Measurements from ENCODE around the gene UNC13B.
"Not testable (repeated sequence)": the region's sequence is repeated elsewhere in the genome, so short reads cannot be mapped to it uniquely, and the experiment has no call there.

UNC13B gene

GRCh38 chr9:35398651-35399335 lies 237.0 kb downstream of the UNC13B start:
- H3K9ac ChIP-seq (ENCODE audit: low read length) = no peak overlapping the region
- no peaks in the 10 kb centered on the region for H3K9me3 ChIP-seq (ENCODE audit: control insufficient read depth, low read depth, low read length)
- H3K4me1 ChIP-seq (ENCODE audit: control insufficient read depth, low read depth, low read length) = no peaks in the 10 kb centered on the region
- H3K27me3 ChIP-seq (ENCODE audit: control insufficient read depth, insufficient read depth, low read length) = no peaks in the 10 kb centered on the region
- H3K4me3 ChIP-seq (ENCODE audit: low read length) = no peak overlapping the region
- H3K36me3 ChIP-seq (ENCODE audit: control insufficient read depth, low read depth, low read length) = peaks cover 24% of the 10 kb centered on the region
- H3K27ac ChIP-seq (ENCODE audit: low read length) = no peak overlapping the region

- peaks cover 10% of the 10 kb centered on the region for H3K4me1 ChIP-seq (ENCODE audit: control insufficient read depth, low read depth, low read length)
- no peaks in the 10 kb centered on the region for H3K9me3 ChIP-seq (ENCODE audit: control insufficient read depth, low read depth, low read length)
- no peak overlapping the region for H3K27ac ChIP-seq (ENCODE audit: low read length)
- H3K9ac ChIP-seq (ENCODE audit: low read length) = no peak overlapping the region
- peaks cover 15% of the 10 kb centered on the region for H3K36me3 ChIP-seq (ENCODE audit: control insufficient read depth, low read depth, low read length)
- no peak overlapping the region for H3K4me3 ChIP-seq (ENCODE audit: low read length)
- no peaks in the 10 kb centered on the region for H3K27me3 ChIP-seq (ENCODE audit: control insufficient read depth, insufficient read depth, low read length)
These were observed 243.1 kb downstream of the UNC13B start for GRCh38 chr9:35404865-35405264.

GRCh38 chr9:35406183-35406959 lies 244.6 kb downstream of the UNC13B start:
- H3K27ac ChIP-seq (ENCODE audit: low read length) = no peak overlapping the region
- no peaks in the 10 kb centered on the region for H3K27me3 ChIP-seq (ENCODE audit: control insufficient read depth, insufficient read depth, low read length)
- H3K9ac ChIP-seq (ENCODE audit: low read length) = no peak overlapping the region
- peaks cover 10% of the 10 kb centered on the region for H3K4me1 ChIP-seq (ENCODE audit: control insufficient read depth, low read depth, low read length)
- no peaks in the 10 kb centered on the region for H3K9me3 ChIP-seq (ENCODE audit: control insufficient read depth, low read depth, low read length)
- peak overlapping the region; percentile 53 for H3K4me3 ChIP-seq (ENCODE audit: low read length)
- H3K36me3 ChIP-seq (ENCODE audit: control insufficient read depth, low read depth, low read length) = peaks cover 4% of the 10 kb centered on the region

GRCh38 chr9:35407846-35408245 lies 246.0 kb downstream of the UNC13B start:
- no peaks in the 10 kb centered on the region for H3K27me3 ChIP-seq (ENCODE audit: control insufficient read depth, insufficient read depth, low read length)
- peaks cover 10% of the 10 kb centered on the region for H3K4me1 ChIP-seq (ENCODE audit: control insufficient read depth, low read depth, low read length)
- no peak overlapping the region for H3K4me3 ChIP-seq (ENCODE audit: low read length)
- no peaks in the 10 kb centered on the region for H3K36me3 ChIP-seq (ENCODE audit: control insufficient read depth, low read depth, low read length)
- no peak overlapping the region for H3K9ac ChIP-seq (ENCODE audit: low read length)
- no peaks in the 10 kb centered on the region for H3K9me3 ChIP-seq (ENCODE audit: control insufficient read depth, low read depth, low read length)
- H3K27ac ChIP-seq (ENCODE audit: low read length) = no peak overlapping the region

GRCh38 chr9:35409434-35409833 lies 247.6 kb downstream of the UNC13B start:
- not testable (repeated sequence) for H3K27ac ChIP-seq (ENCODE audit: low read length); H3K27me3 ChIP-seq (ENCODE audit: control insufficient read depth, insufficient read depth, low read length); H3K36me3 ChIP-seq (ENCODE audit: control insufficient read depth, low read depth, low read length); H3K4me3 ChIP-seq (ENCODE audit: low read length); H3K9me3 ChIP-seq (ENCODE audit: control insufficient read depth, low read depth, low read length); H3K9ac ChIP-seq (ENCODE audit: low read length)
- H3K4me1 ChIP-seq (ENCODE audit: control insufficient read depth, low read depth, low read length) = peaks cover 10% of the 10 kb centered on the region

GRCh38 chr9:35414889-35415288 lies 253.1 kb downstream of the UNC13B start:
- no peak overlapping the region for H3K4me3 ChIP-seq (ENCODE audit: low read length)
- H3K9me3 ChIP-seq (ENCODE audit: control insufficient read depth, low read depth, low read length) = no peaks in the 10 kb centered on the region
- H3K36me3 ChIP-seq (ENCODE audit: control insufficient read depth, low read depth, low read length) = no peaks in the 10 kb centered on the region
- no peak overlapping the region for H3K27ac ChIP-seq (ENCODE audit: low read length)
- H3K4me1 ChIP-seq (ENCODE audit: control insufficient read depth, low read depth, low read length) = no peaks in the 10 kb centered on the region
- no peak overlapping the region for H3K9ac ChIP-seq (ENCODE audit: low read length)
- H3K27me3 ChIP-seq (ENCODE audit: control insufficient read depth, insufficient read depth, low read length) = no peaks in the 10 kb centered on the region

- Histone ChIP-seq H3K9me3 (ENCODE audit: control insufficient read depth, low read depth, low read length) (no peaks in the 10 kb centered on the region), H3K36me3 (ENCODE audit: control insufficient read depth, low read depth, low read length) (no peaks in the 10 kb centered on the region), H3K27ac (ENCODE audit: low read length) (no peak overlapping the region), H3K27me3 (ENCODE audit: control insufficient read depth, insufficient read depth, low read length) (no peaks in the 10 kb centered on the region), H3K4me1 (ENCODE audit: control insufficient read depth, low read depth, low read length) (no peaks in the 10 kb centered on the region), H3K4me3 (ENCODE audit: low read length) (no peak overlapping the region), H3K9ac (ENCODE audit: low read length) (no peak overlapping the region)
These were observed 253.7 kb downstream of the UNC13B start for GRCh38 chr9:35415402-35416097.

- Histone ChIP-seq H3K4me3 (ENCODE audit: low read length) (no peak overlapping the region), H3K36me3 (ENCODE audit: control insufficient read depth, low read depth, low read length) (no peaks in the 10 kb centered on the region), H3K9ac (ENCODE audit: low read length) (no peak overlapping the region), H3K27ac (ENCODE audit: low read length) (no peak overlapping the region), H3K27me3 (ENCODE audit: control insufficient read depth, insufficient read depth, low read length) (no peaks in the 10 kb centered on the region), H3K4me1 (ENCODE audit: control insufficient read depth, low read depth, low read length) (no peaks in the 10 kb centered on the region), H3K9me3 (ENCODE audit: control insufficient read depth, low read depth, low read length) (no peaks in the 10 kb centered on the region)
These were observed 254.3 kb downstream of the UNC13B start for GRCh38 chr9:35416098-35416427.

- Histone ChIP-seq H3K9ac (ENCODE audit: low read length) (no peak overlapping the region), H3K9me3 (ENCODE audit: control insufficient read depth, low read depth, low read length) (no peaks in the 10 kb centered on the region), H3K4me1 (ENCODE audit: control insufficient read depth, low read depth, low read length) (no peaks in the 10 kb centered on the region), H3K4me3 (ENCODE audit: low read length) (no peak overlapping the region), H3K27me3 (ENCODE audit: control insufficient read depth, insufficient read depth, low read length) (no peaks in the 10 kb centered on the region), H3K36me3 (ENCODE audit: control insufficient read depth, low read depth, low read length) (no peaks in the 10 kb centered on the region), H3K27ac (ENCODE audit: low read length) (no peak overlapping the region)
These were observed 260.5 kb downstream of the UNC13B start for GRCh38 chr9:35422346-35422745.

- Histone ChIP-seq H3K36me3 (ENCODE audit: control insufficient read depth, low read depth, low read length) (no peaks in the 10 kb centered on the region), H3K4me1 (ENCODE audit: control insufficient read depth, low read depth, low read length) (no peaks in the 10 kb centered on the region), H3K27ac (ENCODE audit: low read length) (no peak overlapping the region), H3K9ac (ENCODE audit: low read length) (no peak overlapping the region), H3K9me3 (ENCODE audit: control insufficient read depth, low read depth, low read length) (no peaks in the 10 kb centered on the region), H3K4me3 (ENCODE audit: low read length) (no peak overlapping the region), H3K27me3 (ENCODE audit: control insufficient read depth, insufficient read depth, low read length) (no peaks in the 10 kb centered on the region)
These were observed 260.9 kb downstream of the UNC13B start for GRCh38 chr9:35422753-35423152.

GRCh38 chr9:35423499-35423898 lies 261.7 kb downstream of the UNC13B start:
- Histone ChIP-seq H3K27ac (ENCODE audit: low read length) (no peak overlapping the region), H3K27me3 (ENCODE audit: control insufficient read depth, insufficient read depth, low read length) (no peaks in the 10 kb centered on the region), H3K4me3 (ENCODE audit: low read length) (no peak overlapping the region), H3K4me1 (ENCODE audit: control insufficient read depth, low read depth, low read length) (no peaks in the 10 kb centered on the region), H3K9me3 (ENCODE audit: control insufficient read depth, low read depth, low read length) (no peaks in the 10 kb centered on the region), H3K36me3 (ENCODE audit: control insufficient read depth, low read depth, low read length) (no peaks in the 10 kb centered on the region), H3K9ac (ENCODE audit: low read length) (no peak overlapping the region)

Data from iPS-18a (cell line).